NCI-H1436 (cell line): ENCODE data around the gene ZAP70.
A peak's percentile ranks its signal among the peaks of the same experiment; 100 is the strongest.
"Not testable (repeated sequence)": the region's sequence is repeated elsewhere in the genome, so short reads cannot be mapped to it uniquely, and the experiment has no call there.

Source experiments
- DNase-seq: peaks from one replicate; lab custom pipeline; 2025; lab: John Stamatoyannopoulos, UW

ZAP70 gene

GRCh38 chr2:97698530-97698929 is 14.8 kb upstream of the ZAP70 start:
- no peak for DNase-seq

DNA sequence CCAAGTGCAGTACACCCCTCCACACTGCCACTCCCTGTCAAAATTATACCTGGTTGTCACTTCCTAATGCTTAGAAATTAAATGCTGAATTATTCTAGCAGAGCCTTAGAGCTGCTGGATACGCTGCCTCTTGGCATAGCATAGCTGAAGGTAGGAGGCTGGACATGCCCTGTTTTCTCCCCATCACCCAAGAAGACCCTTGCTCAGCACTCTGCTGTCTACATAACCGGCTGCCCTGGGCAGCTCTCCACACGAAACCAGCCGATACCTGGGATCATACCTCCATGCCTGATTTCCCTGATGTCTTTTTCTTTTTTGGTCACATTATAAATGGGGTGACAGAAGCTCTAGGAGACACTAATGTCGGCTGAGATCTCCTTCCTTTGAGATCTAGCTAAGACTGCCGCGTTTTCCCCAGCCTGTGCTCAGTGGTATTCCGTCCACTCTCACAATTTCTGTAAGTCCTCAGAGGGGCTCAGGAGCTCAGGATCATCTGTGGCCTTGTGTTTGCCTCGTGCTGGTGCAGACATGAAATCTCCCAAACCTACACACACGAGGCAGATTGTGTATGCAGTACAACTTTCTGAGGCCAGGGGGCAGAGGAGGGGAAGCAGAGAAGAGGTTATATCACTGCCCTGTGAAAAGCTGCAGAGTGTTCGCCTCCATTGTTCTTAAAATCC is 13.5 kb upstream of the ZAP70 start:
- peak; percentile 74 for DNase-seq

DNA sequence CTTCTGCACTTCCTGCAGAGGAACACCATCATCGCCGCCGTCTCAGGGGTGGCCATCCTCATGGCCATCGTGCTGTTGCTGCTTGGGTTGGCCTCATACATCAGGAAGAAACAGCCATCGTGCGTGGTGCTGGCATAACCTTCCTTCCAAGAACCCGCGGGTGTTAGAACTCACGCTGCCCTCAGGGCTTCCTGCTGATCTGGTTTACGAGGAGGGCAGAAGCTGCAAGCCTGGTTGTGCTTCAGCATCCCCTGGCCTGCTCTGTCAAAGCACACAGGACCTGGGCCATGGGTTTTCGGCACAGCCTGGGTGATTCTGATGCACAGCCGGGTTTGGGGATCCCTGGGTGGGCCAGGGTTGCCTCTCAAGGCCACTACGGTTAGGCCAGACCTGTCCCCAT is 12.2 kb upstream of the ZAP70 start:
- DNase-seq: no peak

- no peak for DNase-seq
Observed at GRCh38 chr2:97701851-97702465, 11.4 kb upstream of the ZAP70 start.

- DNase-seq: no peak
Observed at GRCh38 chr2:97702731-97703470, 10.5 kb upstream of the ZAP70 start.

DNA sequence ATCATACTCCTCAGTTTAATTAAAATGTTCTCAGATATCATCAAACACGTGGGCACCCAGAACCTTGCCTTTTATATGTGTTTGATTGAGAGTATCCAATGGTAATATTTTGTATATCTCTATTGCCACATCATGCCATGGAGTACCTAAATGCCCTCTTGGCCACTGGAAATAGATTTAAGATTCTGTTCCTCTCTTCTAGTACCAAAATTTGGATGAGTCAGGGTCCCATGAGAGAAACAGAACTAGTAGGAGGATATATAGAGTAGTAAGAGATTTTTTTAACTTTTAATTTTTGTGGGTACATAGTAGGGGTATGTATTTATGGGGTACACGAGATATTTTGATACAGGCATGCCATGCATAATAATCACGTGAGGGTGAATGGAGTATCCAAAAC is 9.6 kb upstream of the ZAP70 start:
- no peak for DNase-seq

DNA sequence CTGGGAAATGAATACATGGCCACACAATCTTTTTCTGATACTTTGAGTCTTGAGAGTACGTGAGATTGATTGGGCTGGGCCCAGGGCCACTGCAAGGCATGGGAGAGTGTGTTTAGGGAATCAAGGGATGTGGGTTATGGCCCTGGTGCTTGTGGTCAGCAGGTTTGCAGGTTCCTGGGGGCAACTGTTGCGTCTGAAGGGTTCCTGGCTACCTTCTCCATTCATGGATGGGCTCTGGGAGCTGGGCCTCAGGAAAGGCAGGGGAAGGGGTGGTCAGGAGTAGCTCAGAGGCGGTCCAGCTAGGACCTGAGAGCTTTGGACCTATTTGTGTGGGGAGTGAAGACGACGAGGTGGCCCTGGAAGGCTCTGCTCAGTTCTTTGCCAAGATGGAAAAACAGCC is 8.4 kb upstream of the ZAP70 start:
- no peak for DNase-seq

DNA sequence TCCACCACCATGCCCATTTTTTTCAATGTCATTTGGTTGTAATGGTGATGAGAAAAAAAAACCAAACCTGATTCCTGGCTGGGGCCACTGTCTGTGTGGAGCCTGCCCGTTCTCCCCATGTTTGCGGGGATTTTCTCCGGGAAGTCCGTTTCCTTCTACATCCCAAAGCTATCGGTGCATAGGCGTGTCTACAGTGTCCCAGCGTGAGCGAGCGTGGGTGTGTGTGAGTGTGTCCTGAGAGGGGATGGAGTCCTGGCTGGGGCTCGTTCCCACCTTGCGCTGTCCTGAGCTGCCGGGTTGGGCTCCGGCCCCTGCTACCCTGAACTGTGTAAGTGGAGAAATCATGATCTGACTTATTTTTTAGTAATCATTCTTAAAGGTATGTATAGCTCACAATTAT is 7.3 kb upstream of the ZAP70 start:
- no peak for DNase-seq

GRCh38 chr2:97706708-97707345 is 6.5 kb upstream of the ZAP70 start:
- no peak for DNase-seq

DNA sequence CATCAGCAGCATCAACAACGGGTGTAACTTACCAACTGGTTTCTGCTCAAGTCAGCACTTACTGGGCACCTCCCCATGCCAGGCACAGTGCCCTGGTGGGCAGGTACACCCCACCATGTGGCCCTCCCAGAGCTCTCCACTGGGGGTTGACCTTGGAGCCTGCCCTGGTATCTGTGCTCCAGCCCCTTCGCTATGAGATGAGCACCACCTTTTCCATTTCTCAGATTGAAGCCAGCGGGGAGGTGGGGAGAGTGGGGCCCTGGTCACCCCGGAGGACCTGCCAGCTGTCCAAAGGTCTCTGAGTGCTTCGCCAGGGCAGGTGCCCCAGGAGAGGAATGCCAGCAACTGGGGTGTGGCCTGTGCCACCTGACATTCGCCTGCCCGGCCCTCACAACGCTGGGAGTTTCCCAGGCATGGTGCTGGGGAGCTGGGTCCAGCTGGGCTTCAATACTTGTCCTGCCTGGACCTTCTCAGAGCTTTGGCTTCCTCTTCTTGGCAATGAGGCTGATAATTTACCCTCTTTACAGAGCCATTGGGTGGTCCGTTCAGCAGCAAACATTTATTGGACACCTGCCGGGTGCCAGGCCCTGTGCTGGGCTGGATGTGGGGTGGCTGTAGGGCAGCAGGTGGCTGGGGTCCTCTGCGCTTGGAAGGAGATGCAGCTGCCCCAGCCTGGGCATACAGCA is 5.9 kb upstream of the ZAP70 start:
- no peak for DNase-seq

DNA sequence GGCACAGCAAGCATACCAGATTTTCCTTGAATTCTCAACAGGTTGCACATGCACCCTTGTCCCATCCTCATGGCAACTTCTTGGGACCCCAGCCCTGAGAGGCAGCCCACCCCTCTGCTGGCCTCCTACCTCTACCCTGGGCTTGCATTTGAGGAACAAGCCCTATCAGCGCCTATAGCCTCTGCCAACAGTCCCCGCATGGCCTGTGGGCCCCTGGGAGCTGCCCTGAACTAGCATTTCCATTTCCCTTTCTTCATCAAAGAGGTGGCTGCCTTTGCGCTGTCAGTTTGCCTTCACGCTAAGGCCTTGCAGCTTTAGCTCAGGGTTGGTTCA is 5.4 kb upstream of the ZAP70 start:
- DNase-seq: no peak

DNA sequence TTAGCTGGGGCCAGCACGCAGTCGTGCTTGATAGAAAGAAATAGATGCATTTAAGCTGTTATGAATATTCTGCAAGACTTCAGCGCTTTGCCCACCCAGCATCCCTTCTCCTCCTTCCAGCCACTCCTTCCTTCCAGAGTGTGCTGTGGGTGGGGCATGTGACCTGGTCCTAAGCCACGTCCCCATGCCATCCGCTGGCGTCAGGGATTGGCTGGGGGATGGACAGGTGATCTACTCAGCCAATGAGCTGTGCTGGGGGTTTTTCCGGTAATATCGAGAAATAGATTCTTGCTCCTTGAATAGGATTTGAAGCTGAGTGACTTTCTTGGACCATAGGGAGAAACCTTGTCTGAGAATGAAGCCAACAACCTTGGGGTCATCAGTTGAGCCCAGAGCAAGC is 4.8 kb upstream of the ZAP70 start:
- no peak for DNase-seq

DNA sequence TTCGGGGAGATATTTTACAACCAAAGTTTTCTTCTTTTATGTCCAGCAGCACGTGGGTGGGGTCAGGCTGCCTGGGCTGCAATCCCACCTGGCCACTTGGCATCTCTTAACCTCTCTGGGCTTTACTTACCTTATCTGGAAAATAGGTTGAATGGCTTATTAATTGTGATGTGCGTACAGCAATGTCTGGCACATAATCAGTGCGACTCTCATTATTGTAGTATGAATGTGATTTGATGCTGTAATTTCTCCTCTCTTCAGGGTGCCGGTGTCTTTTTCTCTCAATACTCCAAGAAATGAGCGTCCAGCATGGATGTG is 2.0 kb upstream of the ZAP70 start:
- no peak for DNase-seq

- not testable (repeated sequence) for DNase-seq
Observed at GRCh38 chr2:97712175-97712574, 1.2 kb upstream of the ZAP70 start.

DNA sequence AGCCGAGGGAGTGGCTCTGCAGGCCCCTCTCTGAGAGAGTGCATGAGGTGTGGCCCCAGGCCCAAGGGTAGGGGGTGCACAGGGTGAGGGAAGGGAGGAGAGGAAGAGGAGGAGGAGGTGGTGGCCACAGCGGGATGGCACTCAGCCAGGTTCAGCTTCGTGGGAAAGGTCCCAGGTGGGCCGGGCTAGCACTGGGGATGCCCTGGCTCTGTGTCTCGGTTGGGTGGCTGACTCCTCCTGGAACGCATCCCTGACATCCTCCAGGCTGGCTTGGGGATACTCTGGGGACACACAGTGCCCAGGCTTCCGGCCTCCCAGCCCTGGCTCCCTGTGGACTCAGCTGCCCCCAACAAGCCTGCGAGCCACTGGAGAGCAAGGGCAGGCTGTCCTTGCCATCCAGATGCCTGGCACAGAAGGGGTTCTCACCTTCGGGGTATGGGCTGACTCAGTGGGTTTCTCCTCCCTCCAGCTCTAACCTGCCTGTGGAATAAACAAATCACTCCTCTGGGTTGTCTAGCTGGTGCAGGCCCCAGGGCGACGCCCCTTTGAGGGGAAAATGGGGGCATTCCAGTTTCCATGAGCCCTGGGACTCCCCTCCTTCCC is 582 bp upstream of the ZAP70 start:
- no peak for DNase-seq

GRCh38 chr2:97714084-97714949 is 941 bp downstream of the ZAP70 start:
- no peak for DNase-seq

DNA sequence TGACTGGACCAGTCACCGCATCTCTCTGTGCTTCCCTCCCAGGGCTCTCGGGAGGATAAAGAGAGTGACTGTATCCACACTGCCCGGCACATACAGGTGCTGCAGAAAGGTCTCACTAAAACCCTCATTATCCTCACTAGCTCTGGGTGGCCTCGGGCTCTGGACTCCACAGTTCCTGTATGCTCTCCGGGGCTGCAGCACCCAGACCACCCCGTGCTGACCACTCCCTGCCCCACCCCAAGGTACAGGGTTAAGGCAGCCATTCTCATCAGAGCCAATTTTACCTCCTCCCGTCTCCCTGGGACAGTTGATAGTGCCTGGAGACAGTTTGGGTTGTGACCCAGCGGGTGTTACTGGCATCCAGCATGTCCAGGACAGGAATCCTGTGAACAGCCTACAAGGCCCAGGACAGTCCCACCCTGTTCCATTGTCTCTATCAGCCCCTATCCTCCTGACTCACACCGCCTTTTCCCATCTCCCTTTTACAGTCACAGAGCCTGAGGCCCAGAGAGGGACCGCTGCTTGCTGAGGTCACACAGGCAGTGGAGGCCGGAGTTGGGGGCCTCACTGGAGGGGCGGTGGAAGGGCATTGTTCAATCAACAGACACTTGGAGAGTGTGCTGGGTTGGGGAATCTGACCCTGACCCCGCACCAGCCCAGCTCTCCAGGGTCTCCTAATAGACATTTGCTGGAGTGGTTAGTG is 1.7 kb downstream of the ZAP70 start:
- DNase-seq: no peak

- DNase-seq: no peak
Observed at GRCh38 chr2:97715951-97716694, 2.7 kb downstream of the ZAP70 start.

DNA sequence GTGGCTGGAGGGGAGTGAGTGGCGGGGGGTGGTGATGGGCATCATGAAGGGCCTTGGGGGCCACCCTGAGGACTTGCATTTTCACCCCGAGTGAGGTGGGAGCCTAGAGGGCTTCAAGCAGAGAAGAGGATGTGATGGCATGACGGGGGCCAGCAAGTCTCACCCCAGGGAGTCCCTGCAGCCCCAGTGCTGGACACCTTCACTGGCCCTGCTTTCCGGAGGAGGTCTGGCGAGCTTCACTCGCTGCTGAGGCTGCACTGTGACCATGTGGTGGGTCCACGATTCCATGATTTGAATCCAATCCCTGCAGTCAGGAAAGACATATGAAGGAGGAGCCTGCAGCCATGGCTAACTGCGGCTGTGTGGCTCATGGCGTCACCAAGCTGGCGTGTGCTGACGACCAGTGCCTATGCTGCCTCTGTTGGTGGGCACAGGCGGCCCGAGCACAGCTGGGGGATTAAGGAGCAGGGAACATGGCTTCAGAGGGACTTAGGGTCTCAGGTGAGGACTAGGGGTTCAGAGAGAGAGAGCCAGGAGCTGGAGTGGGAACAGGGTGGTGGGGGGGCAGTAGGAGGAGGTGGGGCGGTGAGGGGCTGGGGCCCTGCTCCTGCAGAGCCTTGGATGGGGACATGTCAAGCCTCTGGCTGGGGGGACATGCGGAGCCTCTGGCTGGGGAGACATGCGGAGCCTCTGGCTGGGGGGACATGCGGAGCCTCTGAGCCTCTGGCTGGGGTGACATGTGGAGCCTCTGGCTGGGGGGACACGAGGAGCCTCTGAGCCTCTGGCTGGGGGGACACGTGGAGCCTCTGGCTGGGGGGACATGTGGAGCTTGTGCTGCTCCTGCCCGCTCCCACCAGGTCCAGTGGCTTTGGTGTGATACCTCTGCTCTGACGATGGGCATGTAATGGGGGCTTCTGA is 3.6 kb downstream of the ZAP70 start:
- no peak for DNase-seq
